GM10847 (cell line): ENCODE results near the gene ABCA4.

Experiments
- POLR2A ChIP-seq: IDR thresholded peaks from 2 replicates; pipeline ENCODE4 v1.6.1; 2011; ENCODE audit not compliant: insufficient read length; ENCODE audit errors: extremely low read depth

Gene ABCA4

DNA sequence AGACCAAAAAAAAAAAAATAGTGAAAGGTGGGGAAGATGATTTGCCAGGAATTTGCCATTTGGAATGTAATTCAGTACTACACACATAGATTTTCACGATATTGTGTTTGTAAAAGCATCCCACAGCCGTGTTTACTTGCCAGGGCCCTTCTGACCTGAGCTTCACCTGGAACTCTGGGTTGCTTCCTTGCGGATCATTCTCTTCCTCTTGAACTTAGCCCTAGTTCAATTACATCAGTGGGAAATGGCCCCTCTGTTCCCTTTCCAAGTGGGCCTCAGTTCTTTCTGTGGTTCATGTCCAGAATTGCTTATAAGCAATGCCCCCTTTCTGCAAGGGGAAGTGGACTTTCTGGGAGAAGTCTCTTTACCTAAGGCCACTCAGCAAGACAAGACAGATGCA is 41.0 kb downstream of the ABCA4 start:
- TF ChIP-seq POLR2A: no peak

DNA sequence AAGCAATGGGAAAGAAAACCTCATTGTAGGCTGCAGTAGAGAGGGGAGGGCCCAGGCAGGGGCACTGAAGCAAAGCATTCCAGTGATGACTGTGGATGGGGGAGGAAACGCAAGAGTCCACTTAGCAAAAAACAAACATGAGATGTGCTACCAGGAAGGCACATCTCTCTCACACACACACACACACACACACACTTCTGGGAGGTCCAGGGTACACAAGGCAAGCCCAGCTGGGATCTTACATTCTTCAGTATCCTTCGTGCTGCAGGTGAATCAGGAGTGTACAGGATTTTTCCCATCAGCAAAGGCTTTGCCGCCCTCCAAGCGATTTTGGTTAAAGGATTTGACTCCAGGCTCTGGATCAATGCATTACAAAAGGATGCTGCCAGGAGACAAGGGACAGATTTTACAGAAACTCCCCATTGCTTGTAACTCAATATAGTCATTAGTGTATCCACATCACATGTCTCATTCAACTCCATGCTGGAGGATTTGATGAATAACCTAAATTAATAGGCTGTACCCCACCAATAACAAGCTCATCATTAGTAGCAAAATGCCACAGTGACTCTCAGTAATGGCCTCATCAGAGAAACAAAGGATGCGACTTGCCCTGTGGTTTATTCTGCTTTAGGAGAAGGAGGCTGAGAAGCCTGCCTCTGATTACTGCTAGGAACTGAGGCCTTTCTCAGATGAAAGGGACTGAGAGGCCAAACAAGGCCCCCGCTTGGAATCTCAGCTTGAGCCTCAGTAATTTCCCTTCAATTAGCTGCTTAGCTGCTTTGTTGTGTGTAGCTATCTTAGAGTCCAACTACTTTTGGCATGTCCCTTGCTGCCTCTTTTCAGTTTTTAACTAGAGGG is 41.6 kb downstream of the ABCA4 start:
- TF ChIP-seq POLR2A: no peak

DNA sequence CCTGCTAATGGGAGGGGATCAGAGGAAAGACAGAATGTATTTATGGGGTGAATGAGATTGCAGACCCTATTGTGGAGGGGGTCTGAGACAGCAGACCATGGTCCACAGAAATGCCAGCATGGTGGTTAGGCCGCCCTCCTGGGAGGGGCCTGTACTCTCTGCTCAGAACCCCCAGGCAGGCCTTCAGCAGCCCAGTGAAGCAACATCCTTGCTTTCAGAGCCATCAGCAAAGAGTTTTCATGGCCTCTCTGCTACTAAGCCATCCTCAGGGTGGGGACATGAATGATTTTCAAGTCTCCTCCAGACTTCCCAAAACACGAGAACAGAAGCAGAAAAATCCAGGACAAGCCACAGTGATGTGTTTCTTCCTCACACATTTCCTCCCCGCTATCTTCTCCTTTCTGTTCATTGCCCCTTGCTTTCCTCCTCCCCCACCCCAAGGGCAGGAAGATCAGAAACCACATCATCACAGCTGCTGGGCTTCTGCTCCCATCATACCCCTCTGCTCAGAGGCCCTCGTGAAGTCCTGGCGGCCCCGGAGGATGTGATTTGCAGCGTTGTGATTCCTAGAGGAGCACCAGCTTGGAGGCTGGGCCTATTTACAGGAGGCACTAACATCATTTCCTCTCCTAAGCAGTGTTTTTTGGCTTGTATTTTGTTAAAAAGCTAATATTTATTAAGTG is 48.0 kb downstream of the ABCA4 start:
- no peak for TF ChIP-seq POLR2A

DNA sequence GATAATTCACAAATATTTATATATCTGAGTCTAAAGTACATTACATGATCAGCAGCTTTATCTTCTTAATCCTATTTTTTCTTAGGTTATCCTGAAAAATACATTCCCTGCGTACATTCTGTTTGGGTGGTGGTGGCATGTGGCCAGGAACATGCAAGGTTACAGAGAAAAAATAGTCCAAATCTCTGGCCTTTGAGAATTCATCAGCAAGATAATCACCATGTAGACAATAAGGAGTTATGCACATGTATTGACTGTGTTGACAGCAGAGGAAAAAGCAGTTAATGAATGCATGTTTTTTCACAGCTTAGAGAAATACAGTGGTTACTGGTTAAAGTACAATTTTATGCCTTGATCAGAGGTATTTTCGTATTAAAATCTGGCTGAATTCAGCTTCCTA is 49.0 kb downstream of the ABCA4 start:
- TF ChIP-seq POLR2A: no peak

DNA sequence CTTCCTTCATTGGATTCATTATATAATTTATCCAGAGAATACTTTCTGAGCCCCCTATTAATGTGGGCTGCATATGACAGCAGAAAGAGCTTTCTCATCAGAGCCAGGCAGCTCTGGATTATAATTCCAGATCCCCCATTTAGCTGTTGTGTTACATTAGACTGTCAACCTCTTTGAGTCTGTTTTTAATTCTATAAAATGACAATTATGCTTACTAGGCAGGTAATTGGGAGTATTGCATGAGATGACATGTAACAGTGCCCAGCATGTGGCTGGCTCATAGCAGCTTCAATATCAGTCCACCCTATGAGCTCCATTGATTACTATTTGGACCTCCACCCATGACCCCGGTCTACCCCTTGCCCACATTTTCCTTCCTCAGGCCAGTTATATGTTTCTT is 49.6 kb downstream of the ABCA4 start:
- TF ChIP-seq POLR2A: no peak

DNA sequence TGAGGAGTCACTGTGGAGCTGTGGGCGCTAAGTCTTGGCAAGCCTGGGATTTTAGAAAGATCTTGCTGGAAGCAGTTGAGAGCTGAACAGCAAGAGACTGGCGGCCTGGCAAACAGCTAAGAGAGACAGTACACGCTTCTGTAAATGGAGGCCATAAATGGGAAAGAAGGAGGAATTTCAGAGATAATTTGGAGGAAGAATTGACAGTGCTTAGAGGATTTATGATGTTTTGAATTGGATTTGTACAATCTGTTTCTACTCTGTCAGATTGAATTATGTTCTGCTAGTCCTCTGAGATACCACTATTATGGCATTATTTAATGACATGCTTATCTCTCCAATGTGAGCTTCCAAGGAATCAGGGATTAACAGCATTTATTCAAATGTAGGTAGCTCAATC is 50.1 kb downstream of the ABCA4 start:
- TF ChIP-seq POLR2A: no peak

DNA sequence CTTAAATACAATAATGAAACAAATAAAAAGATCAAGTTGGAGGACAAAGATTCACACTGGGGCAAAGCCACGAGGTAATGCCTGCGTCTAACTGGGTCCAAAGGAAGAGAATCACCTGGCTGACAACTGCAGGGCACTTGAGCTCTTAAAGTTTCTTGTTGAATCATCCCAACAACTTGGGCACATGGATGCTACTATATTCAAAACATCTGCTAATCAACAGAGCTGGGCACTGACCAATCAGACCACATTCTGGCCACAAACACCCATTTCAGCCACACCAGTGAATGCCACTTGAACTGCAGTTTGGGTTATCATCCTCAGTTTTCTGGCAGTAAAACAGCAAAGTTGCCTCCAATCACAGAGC is 51.0 kb downstream of the ABCA4 start:
- TF ChIP-seq POLR2A: no peak

DNA sequence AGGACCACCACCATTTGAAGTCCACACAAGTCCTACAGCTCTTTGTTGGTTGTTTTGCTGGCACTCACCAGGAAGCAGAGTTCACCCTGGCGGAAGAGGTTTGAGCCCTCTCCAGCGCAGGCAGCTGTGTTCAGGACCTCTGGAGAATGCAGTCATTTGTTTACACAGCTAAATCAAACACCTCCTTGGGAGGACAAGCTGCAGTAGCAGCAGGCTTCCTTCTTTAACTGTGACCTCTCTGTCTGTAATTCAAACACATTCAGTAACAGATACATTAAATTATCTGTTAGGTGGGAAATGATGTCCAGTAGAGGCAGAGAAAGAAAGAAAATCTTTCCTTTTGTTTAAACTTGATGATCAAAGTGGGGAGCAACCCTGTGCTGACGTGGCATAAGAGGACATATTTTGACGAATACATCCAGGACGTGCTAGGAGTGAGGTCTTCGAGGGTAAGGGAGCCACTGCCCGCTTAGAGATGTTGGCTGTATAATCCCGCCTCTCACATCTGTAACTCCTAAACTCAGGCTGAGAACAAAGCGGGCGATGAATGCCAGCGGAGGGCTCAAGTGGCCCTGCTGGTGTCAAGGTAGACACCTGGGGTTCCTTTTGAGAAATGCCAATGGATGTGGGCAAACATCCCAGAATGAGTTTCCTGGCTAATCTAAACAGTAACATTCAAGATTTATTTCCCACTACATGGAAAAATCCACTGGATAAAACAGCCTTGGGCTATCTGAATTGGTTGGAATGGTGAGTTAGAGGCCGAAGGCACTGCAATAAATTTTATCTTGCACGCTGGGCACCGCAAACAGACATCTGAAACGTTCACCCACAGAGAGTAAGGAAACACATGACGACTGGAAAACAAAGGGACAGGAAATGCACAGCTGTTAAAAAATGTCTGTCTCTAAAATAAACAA is 51.7 kb downstream of the ABCA4 start:
- no peak for TF ChIP-seq POLR2A

DNA sequence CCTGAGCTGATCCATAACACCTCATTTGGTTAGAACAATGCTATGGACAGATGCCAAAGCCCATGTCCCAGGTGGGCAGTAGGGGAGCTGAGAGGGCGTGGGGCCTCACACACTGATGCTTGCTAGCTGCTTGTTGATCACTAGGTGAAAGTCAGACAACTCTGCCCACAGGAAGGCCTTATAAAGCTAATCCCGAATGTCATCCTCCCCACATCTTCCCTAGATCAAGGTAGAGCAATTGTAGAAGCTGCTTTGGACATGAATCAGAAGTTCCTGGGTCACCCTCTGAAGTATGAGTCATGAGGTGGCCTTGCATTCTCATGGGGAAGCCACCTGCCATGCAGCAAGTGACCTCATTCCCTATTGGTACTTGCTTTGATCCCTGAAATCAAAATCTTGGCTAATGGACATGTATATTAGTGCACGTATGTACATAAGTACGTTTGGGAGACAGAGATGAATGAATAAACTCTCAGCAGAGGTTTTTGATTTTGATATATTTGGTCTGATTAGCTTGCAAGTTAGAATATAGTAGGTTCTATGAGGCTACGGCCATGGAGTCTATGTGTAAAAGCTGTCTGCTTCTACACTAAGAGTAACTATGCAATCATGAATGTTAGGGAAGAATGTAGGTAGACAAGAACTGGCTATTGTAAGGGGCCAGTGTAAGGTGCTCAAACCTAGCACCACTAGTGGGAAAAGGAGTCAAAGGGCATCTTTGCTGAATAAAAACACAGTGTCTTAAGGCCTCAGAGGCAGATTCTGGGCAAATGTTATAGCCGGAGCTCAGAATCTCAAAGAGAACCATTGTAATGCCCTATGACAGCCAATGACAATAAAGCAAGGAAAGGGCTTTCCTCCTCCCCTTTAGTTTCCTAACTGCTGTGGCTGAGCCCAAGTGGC is 52.6 kb downstream of the ABCA4 start:
- TF ChIP-seq POLR2A: no peak

DNA sequence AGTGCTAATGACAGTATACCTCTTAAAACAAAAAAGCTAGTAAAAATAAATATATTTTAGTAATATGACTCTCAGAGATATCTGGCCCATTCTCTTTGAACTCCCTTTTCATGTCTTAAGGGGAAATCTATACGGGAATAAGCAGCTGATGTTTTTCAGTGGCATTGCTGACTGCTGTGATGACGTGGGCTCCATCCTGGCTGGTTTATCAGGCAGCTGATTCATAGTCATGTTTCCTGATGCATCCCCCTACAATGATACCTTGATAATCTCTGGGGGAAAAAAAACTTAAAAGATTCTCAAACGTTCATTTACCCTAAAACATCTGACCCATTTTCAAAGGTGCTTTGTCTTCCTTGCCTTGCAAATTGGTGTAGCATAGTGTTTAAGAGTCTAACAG is 53.8 kb downstream of the ABCA4 start:
- TF ChIP-seq POLR2A: no peak

DNA sequence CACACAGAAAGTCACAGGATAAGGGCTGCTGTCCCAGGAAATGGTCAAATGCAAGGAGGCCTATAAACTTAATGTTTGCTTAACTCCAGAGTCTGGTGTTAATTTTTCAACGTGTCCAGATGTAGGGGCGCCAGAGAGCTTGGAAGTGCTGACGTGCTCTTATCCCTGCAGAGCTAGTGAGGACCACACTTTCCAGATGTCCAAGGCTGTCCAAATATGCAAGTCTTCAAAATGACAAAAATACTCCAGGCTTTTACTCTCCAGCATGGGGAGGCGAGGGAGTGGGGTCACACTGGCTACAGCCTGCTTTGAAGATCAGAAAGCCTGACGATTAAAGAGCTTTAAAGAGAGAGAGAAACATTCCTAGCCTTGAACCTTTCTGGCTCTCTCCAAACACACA is 57.6 kb downstream of the ABCA4 start:
- TF ChIP-seq POLR2A: no peak

DNA sequence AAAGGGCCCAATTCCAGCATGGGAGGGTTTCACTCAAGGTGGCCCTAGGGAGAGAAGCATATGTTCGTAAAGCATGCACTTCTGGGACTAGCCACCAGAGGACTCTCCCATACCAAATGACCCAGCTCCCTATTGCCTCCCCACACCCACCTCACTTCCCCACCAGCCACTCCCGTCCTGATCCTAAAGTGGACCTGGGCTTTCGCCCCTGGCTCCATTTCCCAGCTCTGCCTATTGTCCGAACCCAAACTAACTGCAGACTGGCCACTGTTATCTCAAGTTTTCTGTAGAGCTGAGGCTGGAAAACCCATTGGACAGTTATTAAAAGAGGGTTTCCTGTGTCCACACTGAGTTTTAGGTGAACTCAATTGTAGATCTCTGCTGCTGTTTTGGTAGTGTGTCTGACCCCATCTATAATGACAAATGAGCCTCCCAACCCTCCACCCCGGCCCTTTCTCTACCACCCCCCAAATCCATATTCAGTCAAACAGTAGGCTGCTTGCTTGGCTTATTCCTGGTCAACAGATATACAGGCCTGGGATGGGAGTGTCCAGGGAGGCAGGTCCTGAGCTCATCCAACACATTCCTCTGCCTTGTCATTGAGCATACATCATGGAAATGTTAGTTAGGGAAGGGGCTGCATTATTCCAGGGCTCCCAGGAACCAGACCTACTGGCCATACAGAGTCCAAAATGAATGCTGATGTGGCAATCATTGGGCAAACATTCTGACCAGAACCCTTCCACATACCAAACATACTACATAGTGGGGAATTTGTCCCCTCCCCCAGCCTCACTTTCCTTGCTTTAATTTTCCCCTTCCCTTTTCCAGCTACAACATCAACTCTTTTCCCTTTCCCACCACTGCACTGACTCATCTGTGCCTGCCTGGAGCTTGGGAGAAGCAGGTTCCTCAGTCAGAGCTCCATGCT is 59.2 kb downstream of the ABCA4 start:
- TF ChIP-seq POLR2A: no peak

DNA sequence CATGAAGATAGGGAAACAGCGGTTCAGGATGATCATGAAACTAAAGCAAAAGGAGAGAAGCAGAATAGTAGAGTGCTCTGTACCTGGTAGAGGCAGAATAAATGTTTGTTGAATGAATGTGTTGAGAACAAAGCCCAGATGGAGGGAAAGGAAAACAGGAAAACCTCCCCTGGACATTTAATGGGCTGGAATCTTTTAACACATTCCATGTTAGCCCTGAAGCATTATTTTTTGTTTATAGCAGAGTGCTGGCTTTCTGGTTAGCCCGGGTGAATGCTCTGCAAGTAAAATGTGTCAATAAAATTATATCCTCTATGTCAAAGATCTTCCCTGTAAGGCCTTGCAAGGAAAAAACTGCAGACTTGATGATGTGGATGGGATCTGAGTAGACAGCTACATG is 60.2 kb downstream of the ABCA4 start:
- TF ChIP-seq POLR2A: no peak

DNA sequence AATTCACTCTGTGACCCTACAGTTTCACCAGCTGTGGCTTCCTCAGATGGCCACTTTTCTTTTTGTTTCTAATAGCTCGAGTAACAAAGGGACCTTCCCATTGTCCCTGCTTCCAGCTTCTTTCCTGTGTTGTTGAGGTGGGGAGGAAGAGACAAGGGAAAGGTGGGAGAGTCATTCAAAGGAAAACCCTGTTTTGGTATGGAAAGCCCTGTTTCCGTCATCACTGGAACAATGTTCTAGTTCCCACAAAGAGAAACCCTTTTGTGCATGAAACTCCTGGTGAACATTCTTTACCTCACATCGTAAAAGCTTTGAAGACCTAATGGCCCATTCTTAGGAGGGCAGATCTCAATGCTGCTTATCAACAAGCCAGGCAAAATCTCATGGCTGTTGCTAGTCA is 62.2 kb downstream of the ABCA4 start:
- no peak for TF ChIP-seq POLR2A
